ENCODE data around the gene HNRNPH2.

HNRNPH2 gene

DNA sequence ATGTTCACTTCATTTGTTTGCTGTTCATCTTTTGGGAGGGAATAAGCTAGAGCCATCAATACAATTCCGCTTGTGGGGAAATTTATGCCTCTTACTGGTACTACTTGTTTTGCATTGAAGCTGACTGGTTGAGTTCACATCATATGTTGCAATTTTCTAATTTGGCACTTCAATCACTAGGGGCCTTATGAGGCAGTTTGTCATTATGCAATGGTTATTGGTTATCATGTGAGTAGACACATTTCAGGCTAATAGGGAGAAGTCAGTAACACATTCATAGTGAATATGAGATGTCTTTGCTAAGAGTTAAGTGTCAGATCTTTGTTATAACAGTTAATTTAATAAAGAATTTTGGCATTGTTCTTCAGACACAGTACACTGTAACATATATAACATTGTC, 12.2 kb upstream of the HNRNPH2 start:
- in situ Hi-C loops (cut with MboI; ENCODE audit: low sequenced_read_pairs): no loop called here

DNA sequence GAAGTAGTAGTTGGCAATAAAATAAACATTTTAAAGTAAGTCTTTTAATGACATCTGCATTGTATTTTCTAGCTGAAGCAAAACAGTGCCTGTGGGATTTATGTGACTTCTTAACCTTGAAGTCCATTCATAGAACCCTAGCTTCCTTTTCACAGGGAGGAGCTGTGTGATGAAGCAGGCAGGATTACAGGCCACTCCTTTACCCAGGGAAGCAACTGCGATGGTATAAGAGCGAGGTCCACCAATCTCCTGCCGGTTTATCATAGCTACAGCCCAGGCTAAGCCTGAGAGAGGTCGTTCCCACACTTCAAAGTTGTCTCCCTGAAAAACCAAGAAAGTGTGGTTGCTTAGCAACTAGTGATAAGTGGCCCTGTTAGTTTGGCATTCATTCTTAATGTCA, 10.2 kb upstream of the HNRNPH2 start:
- in situ Hi-C loops (cut with MboI; ENCODE audit: low sequenced_read_pairs): no loop called here

DNA sequence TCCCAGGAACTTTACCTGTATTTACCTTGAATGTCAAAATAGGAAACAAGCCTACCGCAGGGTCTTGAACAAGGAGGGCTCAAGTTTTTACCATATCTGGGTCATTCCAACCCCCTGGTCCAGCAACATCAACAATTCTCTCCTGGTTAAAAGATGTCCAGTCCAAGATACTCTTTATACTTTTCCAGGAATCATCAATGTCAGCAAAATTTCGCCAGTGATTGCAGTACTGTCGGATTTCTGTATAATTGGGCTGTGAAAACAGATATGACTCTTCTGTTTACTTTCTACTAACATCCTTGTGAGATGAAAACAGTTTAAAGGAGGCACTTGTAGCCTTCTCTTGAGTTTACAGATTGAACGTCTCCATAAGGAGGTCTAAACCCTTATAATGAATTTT, 9.3 kb upstream of the HNRNPH2 start:
- in situ Hi-C loops (cut with MboI; ENCODE audit: low sequenced_read_pairs): no loop called here

DNA sequence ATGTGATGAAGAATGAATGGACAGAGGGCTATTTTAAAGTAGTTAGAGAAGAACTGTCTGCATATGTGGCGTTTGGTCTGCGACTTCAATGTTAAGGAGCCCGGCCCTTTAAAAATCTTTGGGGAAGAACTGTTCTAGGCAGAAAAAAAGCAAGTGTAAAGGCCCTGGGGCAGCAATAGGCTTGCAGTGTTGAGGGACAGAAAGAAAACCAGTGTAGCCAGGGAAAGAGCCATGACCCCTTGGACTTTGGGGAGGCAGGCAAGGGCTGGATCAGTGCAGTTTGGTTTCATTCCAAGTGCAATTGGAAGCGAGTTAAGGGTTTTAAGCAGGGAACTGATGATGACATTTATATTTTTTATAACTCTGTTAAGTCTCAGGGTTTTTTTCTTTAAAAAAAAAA, 8.2 kb upstream of the HNRNPH2 start:
- in situ Hi-C loops (cut with MboI; ENCODE audit: low sequenced_read_pairs): no loop called here

GRCh38 chrX:101407167-101407747, 765 bp upstream of the HNRNPH2 start:
- in situ Hi-C loops (cut with MboI; ENCODE audit: low sequenced_read_pairs): no loop called here

DNA sequence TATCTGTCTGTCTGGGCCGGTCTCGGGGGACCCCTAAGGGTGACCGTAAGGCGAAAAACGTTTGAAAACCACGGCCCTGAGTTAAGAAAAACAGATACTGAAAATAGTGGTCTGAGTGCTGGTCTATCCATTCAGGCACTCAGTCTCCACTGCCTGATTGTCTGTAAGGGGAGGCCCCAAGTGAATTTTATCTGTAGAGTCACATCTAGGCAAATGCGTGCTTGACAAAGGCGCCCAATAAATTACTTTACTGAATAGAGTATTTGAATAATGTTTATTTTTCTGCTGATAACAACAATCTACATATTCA, 465 bp downstream of the HNRNPH2 start:
- in situ Hi-C loops (cut with MboI; ENCODE audit: low sequenced_read_pairs): no loop called here

GRCh38 chrX:101409043-101409442, 1.0 kb downstream of the HNRNPH2 start:
- in situ Hi-C loops (cut with MboI; ENCODE audit: low sequenced_read_pairs): no loop called here

- in situ Hi-C loops (cut with MboI; ENCODE audit: low sequenced_read_pairs): no loop called here
Measured at GRCh38 chrX:101410461-101410860, 2.4 kb downstream of the HNRNPH2 start.

DNA sequence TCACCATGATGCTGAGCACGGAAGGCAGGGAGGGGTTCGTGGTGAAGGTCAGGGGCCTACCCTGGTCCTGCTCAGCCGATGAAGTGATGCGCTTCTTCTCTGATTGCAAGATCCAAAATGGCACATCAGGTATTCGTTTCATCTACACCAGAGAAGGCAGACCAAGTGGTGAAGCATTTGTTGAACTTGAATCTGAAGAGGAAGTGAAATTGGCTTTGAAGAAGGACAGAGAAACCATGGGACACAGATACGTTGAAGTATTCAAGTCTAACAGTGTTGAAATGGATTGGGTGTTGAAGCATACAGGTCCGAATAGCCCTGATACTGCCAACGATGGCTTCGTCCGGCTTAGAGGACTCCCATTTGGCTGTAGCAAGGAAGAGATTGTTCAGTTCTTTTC, 4.0 kb downstream of the HNRNPH2 start:
- in situ Hi-C loops (cut with MboI; ENCODE audit: low sequenced_read_pairs): no loop called here

DNA sequence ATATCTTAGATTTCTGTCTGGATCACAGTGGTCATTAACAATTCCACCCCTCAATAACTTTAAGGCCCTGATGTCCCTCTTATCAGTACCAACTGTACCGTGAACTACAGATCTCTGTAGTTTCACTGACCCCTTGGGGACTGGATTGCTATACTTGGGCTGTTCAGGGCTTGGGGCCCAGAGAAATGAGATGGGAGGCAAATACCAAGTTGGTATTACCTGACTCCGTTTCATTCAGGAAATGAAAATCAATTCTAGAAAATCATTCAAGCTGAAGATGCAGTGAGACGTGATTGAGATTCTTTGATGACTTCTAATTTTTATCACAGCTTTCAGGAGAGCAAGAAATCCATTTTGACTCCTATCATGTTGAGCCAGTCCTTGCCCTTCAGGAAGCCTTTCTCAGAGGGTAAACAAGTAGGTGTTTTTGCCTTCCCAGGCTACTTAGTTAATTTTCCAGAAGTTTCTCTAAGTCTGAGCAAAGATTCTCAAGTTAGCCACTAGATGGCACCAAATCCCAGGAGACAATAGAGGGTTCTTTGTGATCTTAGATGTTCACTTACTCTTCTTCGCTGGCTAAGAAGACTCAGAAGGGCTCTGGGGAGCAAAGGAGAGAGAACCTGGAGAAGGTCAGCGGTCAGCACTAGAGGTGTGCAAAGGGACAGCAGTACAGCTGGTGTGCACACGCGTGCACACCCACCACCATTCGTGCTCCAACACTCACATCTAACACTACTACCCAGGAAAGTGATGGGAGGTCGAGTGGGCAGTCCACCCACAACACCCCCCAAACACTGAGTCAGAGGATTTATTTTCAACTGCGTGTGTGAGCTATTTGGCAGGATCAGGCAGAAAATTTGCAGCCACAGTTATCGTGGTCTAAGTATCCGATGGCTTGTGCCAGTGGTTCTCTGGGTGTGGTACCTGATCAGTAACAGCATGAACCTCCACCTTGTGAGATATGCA, 7.4 kb downstream of the HNRNPH2 start:
- in situ Hi-C loops (cut with MboI; ENCODE audit: low sequenced_read_pairs): no loop called here

DNA sequence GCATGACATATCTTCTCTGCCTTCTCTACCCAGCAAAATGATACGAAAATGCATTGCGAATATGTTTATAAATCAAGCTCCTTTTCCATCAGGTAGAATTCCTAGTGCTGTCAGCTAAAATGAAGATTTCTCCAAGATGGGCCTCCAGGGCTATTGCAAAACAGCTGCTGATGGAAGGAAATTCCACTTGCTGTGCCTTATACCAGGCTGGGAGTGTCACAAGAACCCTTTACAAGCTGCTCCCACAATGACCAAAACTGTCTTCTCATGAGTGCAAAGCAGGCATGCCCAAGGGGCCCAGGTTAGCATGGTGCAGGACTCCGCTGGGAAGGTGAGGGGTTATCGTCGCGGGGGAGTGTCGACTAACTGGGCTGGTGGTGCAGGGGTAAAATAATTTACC, 8.7 kb downstream of the HNRNPH2 start:
- in situ Hi-C loops (cut with MboI; ENCODE audit: low sequenced_read_pairs): no loop called here

- in situ Hi-C loops (cut with MboI; ENCODE audit: low sequenced_read_pairs): no loop called here
Measured at GRCh38 chrX:101417190-101417589, 9.2 kb downstream of the HNRNPH2 start.

GRCh38 chrX:101417981-101418841, 10.2 kb downstream of the HNRNPH2 start:
- in situ Hi-C loops (cut with MboI; ENCODE audit: low sequenced_read_pairs): no loop called here

DNA sequence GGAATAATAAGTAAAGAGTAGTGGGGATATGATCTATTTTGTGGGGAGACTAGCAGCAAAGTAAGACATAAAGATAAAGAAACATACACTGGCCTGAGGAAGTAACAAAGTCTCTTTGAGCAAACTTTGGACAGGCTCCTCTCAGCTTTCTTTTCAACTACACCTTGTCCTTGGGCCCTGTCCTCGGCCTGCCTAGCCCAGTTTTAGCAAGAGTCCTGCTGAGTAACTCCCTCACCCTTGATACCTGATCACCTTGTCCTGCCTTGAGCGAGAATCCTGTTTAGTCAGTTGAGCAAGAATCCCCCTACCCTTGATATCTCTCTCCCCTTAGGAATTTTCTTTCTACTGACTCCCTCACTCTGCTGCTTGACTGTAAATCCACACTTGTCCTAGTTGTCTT, 11.5 kb downstream of the HNRNPH2 start:
- in situ Hi-C loops (cut with MboI; ENCODE audit: low sequenced_read_pairs): no loop called here

DNA sequence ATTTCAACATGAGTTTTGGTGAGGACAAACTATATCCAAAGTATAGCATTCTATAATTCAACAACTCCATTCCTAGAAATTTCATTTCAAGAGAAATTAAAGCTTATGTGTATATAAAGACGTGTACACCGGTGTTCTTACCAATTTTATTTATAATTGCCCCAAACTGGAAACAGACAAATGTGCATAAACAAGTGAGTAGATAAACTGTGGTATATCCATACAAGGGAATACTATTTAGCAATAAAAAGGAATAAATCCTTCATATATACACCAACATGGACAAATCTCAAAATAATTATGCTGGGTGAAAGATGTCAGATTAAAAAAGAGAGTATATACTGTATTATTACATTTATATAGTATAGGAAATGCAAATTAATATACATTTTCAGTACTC, 19.9 kb downstream of the HNRNPH2 start:
- in situ Hi-C loops (cut with MboI; ENCODE audit: low sequenced_read_pairs): no loop called here

GRCh38 chrX:101429934-101430333, 21.9 kb downstream of the HNRNPH2 start:
- in situ Hi-C loops (cut with MboI; ENCODE audit: low sequenced_read_pairs): no loop called here

- in situ Hi-C loops (cut with MboI; ENCODE audit: low sequenced_read_pairs): no loop called here
Measured at GRCh38 chrX:101430457-101431078, 22.5 kb downstream of the HNRNPH2 start.

DNA sequence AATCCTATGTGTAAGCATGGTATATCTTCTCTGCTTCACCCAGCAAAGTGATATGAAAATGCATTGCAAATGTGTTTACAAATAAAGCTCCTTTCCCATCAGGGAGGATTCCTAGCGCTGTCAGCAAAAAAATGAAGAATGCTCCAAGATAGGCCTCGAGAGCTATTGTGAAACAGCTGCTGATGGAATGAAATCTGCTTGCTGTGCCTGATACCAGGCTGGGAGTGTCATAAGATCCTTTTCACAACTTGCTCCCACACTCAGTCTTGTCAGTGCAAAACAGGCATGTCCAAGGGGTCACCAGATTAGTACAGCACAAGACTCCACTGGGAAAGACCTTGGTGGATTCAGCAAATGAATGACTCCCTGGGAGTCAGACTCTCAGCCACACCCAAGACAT, 34.1 kb downstream of the HNRNPH2 start:
- in situ Hi-C loops (cut with MboI; ENCODE audit: low sequenced_read_pairs): no loop called here

GRCh38 chrX:101449279-101449678, 41.3 kb downstream of the HNRNPH2 start:
- in situ Hi-C loops (cut with MboI; ENCODE audit: low sequenced_read_pairs): no loop called here

DNA sequence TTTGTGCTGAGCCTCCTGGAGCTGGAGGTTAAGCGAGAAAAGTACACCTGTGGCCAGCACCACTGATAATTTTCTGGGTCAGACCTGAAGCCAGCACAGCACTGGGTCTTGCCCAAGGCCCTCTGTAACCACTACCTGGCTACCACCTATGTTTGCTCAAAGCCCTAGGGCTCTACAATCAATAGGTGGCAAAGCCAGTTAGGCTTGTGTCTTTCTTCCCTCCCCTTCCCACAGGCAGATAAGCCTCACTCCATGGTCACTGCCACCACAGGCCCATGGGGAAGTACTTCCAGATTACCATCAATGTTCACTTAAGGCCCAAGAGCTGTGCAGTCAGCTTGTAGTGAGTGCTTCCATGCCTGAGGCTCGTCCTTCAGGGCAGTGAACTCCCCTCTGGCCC, 42.1 kb downstream of the HNRNPH2 start:
- in situ Hi-C loops (cut with MboI; ENCODE audit: low sequenced_read_pairs): no loop called here

GRCh38 chrX:101450961-101451360, 42.9 kb downstream of the HNRNPH2 start:
- in situ Hi-C loops (cut with MboI; ENCODE audit: low sequenced_read_pairs): no loop called here
